HCT116 (cell line): Measurements from ENCODE around the gene PLXNC1. TPM values are rescaled to one million over a fixed set of nuclear protein-coding genes. Genes with fewer than 3 reads are reported as not detected.

Experiments
- ATAC-seq: fragments of 200-7000 bp; cut with Tn5 transposase; 2 replicates; pipeline ENCODE4 v1.9.1; 2020; ENCODE audit warnings: mild to moderate bottlenecking, moderate library complexity
- BruUV-seq: library from RNA; stranded (reverse); fragments of 400-500 nt; replicated peaks from 2 replicates; lab custom pipeline; 2021; lab: Mats Ljungman, UMichigan
- CTCF ChIA-PET: fragments of 300-600 bp; sonication (Branson Sonifier 250); formaldehyde crosslinking; loops from one replicate; lab custom pipeline; 2021; ENCODE audit warnings: antibody characterized with exemption; lab: Charles Lee
- POLR2A ChIA-PET: fragments of 300-600, 350-600 bp; sonication (Branson Sonifier 250); formaldehyde crosslinking; loops from one replicate; lab custom pipeline; 2021; ENCODE audit warnings: antibody characterized with exemption; lab: Charles Lee
- RAD21 ChIA-PET, 2 experiments: fragments of 300-600 bp; sonication (Branson Sonifier 250); formaldehyde crosslinking; loops; one replicate each; lab custom pipeline; 2023; ENCODE audit warnings: low total read pairs in 2 of 2; ENCODE audit not compliant: uncharacterized antibody in 2 of 2, unreplicated experiment in 2 of 2, low non-redundant PET in 1 of 2; lab: Charles Lee
- DNase-seq: peaks from one replicate; pipeline ENCODE4 v3.0.0-alpha.2; 2010; ENCODE audit warnings: low read depth, low spot score
- H2AFZ ChIP-seq: fragments of 200-600 bp; shearing (Covaris generic), sonication (generic); 2 replicates; pipeline ENCODE4 v1.6.1; 2017; ENCODE audit warnings: low read depth, mixed run types, mixed read lengths, antibody characterized with exemption, low read length; ENCODE audit not compliant: poor library complexity, severe bottlenecking
- H3K27ac ChIP-seq: 2 replicates; pipeline ENCODE4 v1.5.1; 2012; ENCODE audit warnings: low read depth, low read length
- H3K27me3 ChIP-seq: fragments of 200-600 bp; sonication (generic); 2 replicates; pipeline ENCODE4 v1.6.1; 2016; ENCODE audit warnings: mixed run types, low read length, mixed read lengths; ENCODE audit not compliant: insufficient read depth
- H3K36me3 ChIP-seq, 2 experiments: fragments of 200-500 bp in 1 of 2; fragments of 200-600 bp in 1 of 2; sonication (Bioruptor generic) in 1 of 2; sonication (generic) in 1 of 2; 2 replicates each; pipeline versions ENCODE4 v1.5.1 to v1.6.1; 2014 to 2016; ENCODE audit warnings: low read length in 2 of 2, inconsistent platforms in 1 of 2, mixed read lengths in 1 of 2, mixed run types in 1 of 2; ENCODE audit not compliant: insufficient read depth in 2 of 2, control insufficient read depth in 1 of 2
- H3K4me1 ChIP-seq, 2 experiments: fragments of 200-600 bp in 1 of 2; sonication (generic) in 1 of 2; 2 replicates each; pipeline versions ENCODE4 v1.5.1 to v1.6.1; 2012 to 2017; ENCODE audit warnings: low read length in 2 of 2, inconsistent platforms in 1 of 2, mild to moderate bottlenecking in 1 of 2, mixed read lengths in 1 of 2, mixed run types in 1 of 2, moderate library complexity in 1 of 2; ENCODE audit not compliant: insufficient read depth in 2 of 2, control insufficient read depth in 1 of 2
- H3K4me2 ChIP-seq: fragments of 200-600 bp; sonication (generic); 2 replicates; pipeline ENCODE4 v1.6.1; 2017; ENCODE audit warnings: mixed run types, low read length, mixed read lengths
- H3K4me3 ChIP-seq, 2 experiments: fragments of 200-600 bp in 1 of 2; sonication (generic) in 1 of 2; replicated peaks in 1 of 2; 2 replicates each; pipeline ENCODE4 v1.5.1; 2011 to 2016; ENCODE audit warnings: low read length in 2 of 2, control low read depth in 1 of 2, low read depth in 1 of 2, mild to moderate bottlenecking in 1 of 2, mixed read lengths in 1 of 2, mixed run types in 1 of 2
- H3K79me2 ChIP-seq: fragments of 200-600 bp; sonication (generic); 2 replicates; pipeline ENCODE4 v1.6.1; 2017; ENCODE audit warnings: mild to moderate bottlenecking, mixed run types, low read length, moderate library complexity, mixed read lengths; ENCODE audit not compliant: insufficient read depth
- H3K9ac ChIP-seq: fragments of 200-600 bp; sonication (generic); 2 replicates; pipeline ENCODE4 v1.6.1; 2016; ENCODE audit warnings: low read length, mixed read lengths
- H3K9me2 ChIP-seq: fragments of 200-600 bp; sonication (generic), shearing (Covaris generic); 2 replicates; pipeline ENCODE4 v1.6.1; 2017; ENCODE audit warnings: mixed run types, mild to moderate bottlenecking, moderate library complexity; ENCODE audit not compliant: insufficient read depth
- H3K9me3 ChIP-seq, 2 experiments: fragments of 200-500 bp in 1 of 2; fragments of 200-600 bp in 1 of 2; sonication (Bioruptor generic) in 1 of 2; sonication (generic) in 1 of 2; 2 replicates each; pipeline ENCODE4 v1.6.1; 2014 to 2017; ENCODE audit warnings: low read length in 2 of 2, mixed read lengths in 2 of 2, inconsistent platforms in 1 of 2, low read depth in 1 of 2, mild to moderate bottlenecking in 1 of 2, mixed run types in 1 of 2, moderate library complexity in 1 of 2; ENCODE audit not compliant: control insufficient read depth in 1 of 2, insufficient read depth in 1 of 2
- H4K20me1 ChIP-seq: fragments of 200-600 bp; sonication (generic), shearing (Covaris generic); 2 replicates; pipeline ENCODE4 v1.6.1; 2017; ENCODE audit warnings: mixed run types, mild to moderate bottlenecking, moderate library complexity; ENCODE audit not compliant: insufficient read depth
- CBX3 ChIP-seq: IDR thresholded peaks from 2 replicates; pipeline ENCODE4 v1.6.1; 2012; ENCODE audit warnings: low read depth
- CTCF ChIP-seq, 3 experiments: fragments of 200-600 bp in 1 of 3; sonication (generic) in 1 of 3; IDR thresholded peaks in 2 of 3; conservative IDR thresholded peaks in 1 of 3; 2 replicates each; pipeline ENCODE4 v1.5.1; 2012 to 2017; ENCODE audit warnings: low read depth in 2 of 3, low read length in 2 of 3, antibody characterized with exemption in 1 of 3, borderline replicate concordance in 1 of 3, control low read depth in 1 of 3, mild to moderate bottlenecking in 1 of 3, mixed read lengths in 1 of 3, mixed run types in 1 of 3, moderate library complexity in 1 of 3; ENCODE audit not compliant: insufficient read depth in 1 of 3
- ELF1 ChIP-seq: IDR thresholded peaks from 2 replicates; pipeline ENCODE4 v1.6.1; 2012; ENCODE audit warnings: low read depth, borderline replicate concordance
- EZH2 ChIP-seq: fragments of 200-600 bp; sonication (generic); IDR thresholded peaks from 2 replicates; pipeline ENCODE4 v1.6.1; 2017; ENCODE audit warnings: antibody characterized with exemption, mixed run types
- FOSL1 ChIP-seq: IDR thresholded peaks from 2 replicates; pipeline ENCODE4 v1.6.1; 2012; ENCODE audit warnings: low read depth
- POLR2AphosphoS5 ChIP-seq: IDR thresholded peaks from 2 replicates; pipeline ENCODE4 v1.6.1; 2011; ENCODE audit warnings: mild to moderate bottlenecking, low read depth, low read length, moderate library complexity
- SRF ChIP-seq: IDR thresholded peaks from 2 replicates; pipeline ENCODE4 v1.6.1; 2012; ENCODE audit warnings: low read depth
- TCF7L2 ChIP-seq: IDR thresholded peaks from 2 replicates; pipeline ENCODE4 v1.7.0; 2011; ENCODE audit warnings: borderline replicate concordance, inconsistent platforms; ENCODE audit not compliant: insufficient read depth, insufficient read length; ENCODE audit errors: extremely low read depth
- YY1 ChIP-seq: IDR thresholded peaks from 2 replicates; pipeline ENCODE4 v1.6.1; 2011; ENCODE audit warnings: low read length, low read depth, moderate library complexity, mild to moderate bottlenecking; ENCODE audit not compliant: insufficient replicate concordance; ENCODE audit errors: extremely low read depth
- ZBTB33 ChIP-seq: IDR thresholded peaks from 2 replicates; pipeline ENCODE4 v1.6.1; 2011; ENCODE audit warnings: mild to moderate bottlenecking, low read length, moderate library complexity; ENCODE audit not compliant: insufficient replicate concordance; ENCODE audit errors: extremely low read depth
- ZFX ChIP-seq: fragments of 450-650 bp; IDR thresholded peaks from 2 replicates; pipeline ENCODE4 v1.6.1; 2017
- ZNF274 ChIP-seq: fragments of 200-500 bp; sonication (Bioruptor generic); IDR thresholded peaks from 2 replicates; pipeline ENCODE4 v1.6.1; 2014; ENCODE audit warnings: mild to moderate bottlenecking, low read depth, low read length, inconsistent platforms
- intact Hi-C: fragments of 100-400 bp; cut with micrococcal nuclease; formaldehyde crosslinking; loops from 2 replicates; pipeline ENCODE4 v1.10.0; 2022
- total RNA-seq: library from RNA; stranded (reverse); gene quantifications from one replicate; pipeline ENCODE4 v1.2.1, GENCODE V29; 2021; ENCODE audit not compliant: unreplicated experiment
- TF ChIP-seq, protein P1 (sequence below): IDR thresholded peaks from 2 replicates; pipeline ENCODE4 v1.6.1; 2012

PLXNC1 gene
- total RNA-seq, 1 experiment from 2014 or later, result 0.25 TPM

DNA sequence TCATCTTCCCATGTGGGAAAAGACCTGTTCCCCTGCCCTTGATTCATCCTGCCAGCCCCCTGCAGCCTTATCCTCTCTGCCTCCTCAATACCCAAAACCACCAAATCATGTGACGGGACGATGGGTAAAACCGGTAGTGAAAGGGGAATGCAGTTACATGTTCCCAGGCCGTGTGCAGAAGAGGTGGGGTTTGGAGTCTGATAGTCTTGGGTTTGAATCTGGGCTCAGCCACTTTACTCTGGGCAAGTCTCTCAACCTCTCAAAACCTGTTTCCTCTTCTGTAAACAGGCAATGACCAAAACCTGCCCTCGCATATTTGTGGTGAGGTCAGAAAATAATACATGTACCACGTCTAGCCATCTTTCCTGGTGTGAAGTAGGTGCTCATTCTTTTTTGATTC lies 123.0 kb downstream of the PLXNC1 start:
- ChIA-PET RAD21 (no interaction called here), CTCF (no interaction called here), POLR2A (no interaction called here)
- H4K20me1 ChIP-seq, result no peaks in the 10 kb centered on the region
- H3K9me3 ChIP-seq, result no peaks in the 10 kb centered on the region
- no peak overlapping the region for H3K27ac ChIP-seq
- ATAC-seq, result no peak
- BruUV-seq, result no TSS peak
- H3K4me3 ChIP-seq, result no peak overlapping the region
- H3K36me3 ChIP-seq, result no peaks in the 10 kb centered on the region
- no peak overlapping the region for H3K9ac ChIP-seq
- H3K9me2 ChIP-seq, result no peaks in the 10 kb centered on the region
- H2AFZ ChIP-seq, result no peak overlapping the region
- no peak overlapping the region for H3K4me2 ChIP-seq
- intact Hi-C loops, result no loop called here
- no peaks in the 10 kb centered on the region for H3K79me2 ChIP-seq
- no peak for DNase-seq
- no peaks in the 10 kb centered on the region for H3K4me1 ChIP-seq
- no peaks in the 10 kb centered on the region for H3K27me3 ChIP-seq
- TF ChIP-seq CBX3 (no peak), CTCF (IDR thresholded peaks at IDR 0.05 in 2 of 3, conservative IDR thresholded peaks at IDR 0.05 in 1 of 3; ENCODE audit: borderline replicate concordance in 1 of 3, insufficient read depth in 1 of 3, low read depth in 2 of 3, low read length in 2 of 3) (no peak), SRF (no peak), EZH2 (no peak)

GRCh38 chr12:94272280-94272679 lies 123.9 kb downstream of the PLXNC1 start:
- no peaks in the 10 kb centered on the region for H3K79me2 ChIP-seq
- ChIA-PET RAD21 (no interaction called here), POLR2A (no interaction called here), CTCF (no interaction called here)
- ATAC-seq, result no peak
- H2AFZ ChIP-seq, result no peak overlapping the region
- H3K4me2 ChIP-seq, result no peak overlapping the region
- DNase-seq, result no peak
- H3K27me3 ChIP-seq, result no peaks in the 10 kb centered on the region
- H3K9me2 ChIP-seq, result no peaks in the 10 kb centered on the region
- H3K4me1 ChIP-seq, result no peaks in the 10 kb centered on the region
- H3K27ac ChIP-seq, result no peak overlapping the region
- intact Hi-C loops, result no loop called here
- H3K9ac ChIP-seq, result no peak overlapping the region
- BruUV-seq, result no TSS peak
- no peaks in the 10 kb centered on the region for H4K20me1 ChIP-seq
- no peak overlapping the region for H3K4me3 ChIP-seq
- H3K36me3 ChIP-seq, result no peaks in the 10 kb centered on the region
- no peaks in the 10 kb centered on the region for H3K9me3 ChIP-seq
- TF ChIP-seq FOSL1 (no peak), CTCF (IDR thresholded peaks at IDR 0.05 in 2 of 3, conservative IDR thresholded peaks at IDR 0.05 in 1 of 3; ENCODE audit: borderline replicate concordance in 1 of 3, insufficient read depth in 1 of 3, low read depth in 2 of 3, low read length in 2 of 3) (no peak), ELF1 (no peak), YY1 (no peak), CBX3 (no peak), ZFX (no peak), ZBTB33 (no peak), POLR2AphosphoS5 (no peak), TCF7L2 (no peak), ZNF274 (no peak)
- TF ChIP-seq, protein P1, sequence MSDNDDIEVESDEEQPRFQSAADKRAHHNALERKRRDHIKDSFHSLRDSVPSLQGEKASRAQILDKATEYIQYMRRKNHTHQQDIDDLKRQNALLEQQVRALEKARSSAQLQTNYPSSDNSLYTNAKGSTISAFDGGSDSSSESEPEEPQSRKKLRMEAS, result no peak
